ENCODE results near the gene JMJD8. TPM values are rescaled to one million over a fixed set of nuclear protein-coding genes. Genes with fewer than 3 reads are reported as not detected.

The JMJD8 gene
- total and polyA plus RNA-seq, 5 donors from 2014 or later: 22.7 to 36.2 (median 32.3) TPM

- no peak overlapping the region for H3K27ac Mint-ChIP-seq
- H3K4me1 ChIP-seq (ENCODE audit: control insufficient read depth, insufficient read depth, low read length, poor library complexity, severe bottlenecking): peaks cover 49% of the 10 kb centered on the region
- H3K36me3 ChIP-seq (ENCODE audit: control insufficient read depth, insufficient read depth, low read length): no peaks in the 10 kb centered on the region
Measured at GRCh38 chr16:725041-725376, 40.9 kb upstream of the JMJD8 start.

GRCh38 chr16:724188-725040, 40.3 kb upstream of the JMJD8 start:
- H3K27ac ChIP-seq (ENCODE audit: insufficient read depth, low read length, poor library complexity, severe bottlenecking): peak overlapping the region; percentile 47
- H3K9me3 ChIP-seq (ENCODE audit: control insufficient read depth in 2 of 2, low read length in 2 of 2): no peaks in the 10 kb centered on the region
- no peak for ATAC-seq (ENCODE audit: low read depth in 2 of 2)
- H3K4me3 ChIP-seq (ENCODE audit: low read depth, low read length): no peak overlapping the region
- H3K36me3 ChIP-seq (ENCODE audit: control insufficient read depth, insufficient read depth, low read length): no peaks in the 10 kb centered on the region
- no peak overlapping the region for H3K27ac Mint-ChIP-seq
- H3K27me3 ChIP-seq (ENCODE audit: control insufficient read depth, insufficient read depth, low read length): no peaks in the 10 kb centered on the region
- peak overlapping the region in 2 of 4 donors; percentile 52 to 76 for H3K4me3 Mint-ChIP-seq
- no peaks in the 10 kb centered on the region for H3K36me3 Mint-ChIP-seq
- peaks cover 55% of the 10 kb centered on the region for H3K4me1 ChIP-seq (ENCODE audit: control insufficient read depth, insufficient read depth, low read length, poor library complexity, severe bottlenecking)
- DNase-seq: no peak
- H3K4me1 Mint-ChIP-seq: peaks cover 0 to 34% (median 4%) of the 10 kb centered on the region in 4 donors
- no peaks in the 10 kb centered on the region for H3K9me3 Mint-ChIP-seq
- no peaks in the 10 kb centered on the region for H3K27me3 Mint-ChIP-seq

More at GRCh38 chr16:725041-725376, 40.9 kb upstream of the JMJD8 start:
- DNase-seq: no peak
- no peak for ATAC-seq (ENCODE audit: low read depth in 2 of 2)
- Mint-ChIP-seq H3K9me3 (no peaks in the 10 kb centered on the region), H3K4me3 (peak overlapping the region; percentile 47 to 76 (median 54)), H3K36me3 (no peaks in the 10 kb centered on the region), H3K4me1 (peaks cover 0 to 28% (median 1%) of the 10 kb centered on the region in 4 donors), H3K27me3 (no peaks in the 10 kb centered on the region)
- no peaks in the 10 kb centered on the region for H3K9me3 ChIP-seq (ENCODE audit: control insufficient read depth in 2 of 2, low read length in 2 of 2)
- H3K4me3 ChIP-seq (ENCODE audit: low read depth, low read length): no peak overlapping the region
- no peaks in the 10 kb centered on the region for H3K27me3 ChIP-seq (ENCODE audit: control insufficient read depth, insufficient read depth, low read length)
- H3K27ac ChIP-seq (ENCODE audit: insufficient read depth, low read length, poor library complexity, severe bottlenecking): no peak overlapping the region

GRCh38 chr16:723695-724094, 39.6 kb upstream of the JMJD8 start:
- DNase-seq: no peak
- ATAC-seq (ENCODE audit: low read depth in 2 of 2): no peak
- H3K4me3 Mint-ChIP-seq: peak overlapping the region in 1 of 4 donors; percentile 51
- Histone ChIP-seq H3K27me3 (ENCODE audit: control insufficient read depth, insufficient read depth, low read length) (no peaks in the 10 kb centered on the region), H3K27ac (ENCODE audit: insufficient read depth, low read length, poor library complexity, severe bottlenecking) (peak overlapping the region; percentile 47), H3K36me3 (ENCODE audit: control insufficient read depth, insufficient read depth, low read length) (no peaks in the 10 kb centered on the region), H3K4me3 (ENCODE audit: low read depth, low read length) (no peak overlapping the region), H3K9me3 (ENCODE audit: control insufficient read depth in 2 of 2, low read length in 2 of 2) (no peaks in the 10 kb centered on the region), H3K4me1 (ENCODE audit: control insufficient read depth, insufficient read depth, low read length, poor library complexity, severe bottlenecking) (peaks cover 58% of the 10 kb centered on the region)
- H3K27ac Mint-ChIP-seq: peak overlapping the region in 1 of 3 donors; percentile 66
- peaks cover 0 to 42% (median 9%) of the 10 kb centered on the region in 4 donors for H3K4me1 Mint-ChIP-seq
- no peaks in the 10 kb centered on the region for H3K27me3 Mint-ChIP-seq
- no peaks in the 10 kb centered on the region for H3K9me3 Mint-ChIP-seq
- no peaks in the 10 kb centered on the region for H3K36me3 Mint-ChIP-seq

GRCh38 chr16:722835-723633, 38.9 kb upstream of the JMJD8 start:
- ATAC-seq (ENCODE audit: low read depth in 2 of 2) (no peak), DNase-seq (no peak)
- Histone ChIP-seq H3K4me3 (ENCODE audit: low read depth, low read length) (no peak overlapping the region), H3K27me3 (ENCODE audit: control insufficient read depth, insufficient read depth, low read length) (no peaks in the 10 kb centered on the region), H3K4me1 (ENCODE audit: control insufficient read depth, insufficient read depth, low read length, poor library complexity, severe bottlenecking) (peaks cover 54% of the 10 kb centered on the region), H3K27ac (ENCODE audit: insufficient read depth, low read length, poor library complexity, severe bottlenecking) (peak overlapping the region; percentile 77), H3K36me3 (ENCODE audit: control insufficient read depth, insufficient read depth, low read length) (no peaks in the 10 kb centered on the region), H3K9me3 (ENCODE audit: control insufficient read depth in 2 of 2, low read length in 2 of 2) (no peaks in the 10 kb centered on the region)
- no peaks in the 10 kb centered on the region for H3K36me3 Mint-ChIP-seq
- peak overlapping the region in 1 of 3 donors; percentile 66 for H3K27ac Mint-ChIP-seq
- no peaks in the 10 kb centered on the region for H3K9me3 Mint-ChIP-seq
- peaks cover 0 to 43% (median 10%) of the 10 kb centered on the region in 4 donors for H3K4me1 Mint-ChIP-seq
- no peaks in the 10 kb centered on the region for H3K27me3 Mint-ChIP-seq
- H3K4me3 Mint-ChIP-seq: peak overlapping the region; percentile 37 to 87 (median 80)

GRCh38 chr16:721765-722540, 37.8 kb upstream of the JMJD8 start:
- Histone ChIP-seq H3K27me3 (ENCODE audit: control insufficient read depth, insufficient read depth, low read length) (no peaks in the 10 kb centered on the region), H3K4me1 (ENCODE audit: control insufficient read depth, insufficient read depth, low read length, poor library complexity, severe bottlenecking) (peaks cover 45% of the 10 kb centered on the region), H3K27ac (ENCODE audit: insufficient read depth, low read length, poor library complexity, severe bottlenecking) (peak overlapping the region; percentile 77), H3K4me3 (ENCODE audit: low read depth, low read length) (no peak overlapping the region), H3K9me3 (ENCODE audit: control insufficient read depth in 2 of 2, low read length in 2 of 2) (no peaks in the 10 kb centered on the region), H3K36me3 (ENCODE audit: control insufficient read depth, insufficient read depth, low read length) (no peaks in the 10 kb centered on the region)
- DNase-seq (no peak), ATAC-seq (ENCODE audit: low read depth in 2 of 2) (peak; percentile 4 to 5)
- Mint-ChIP-seq H3K36me3 (no peaks in the 10 kb centered on the region), H3K4me3 (peak overlapping the region; percentile 37 to 85 (median 77)), H3K4me1 (peaks cover 0 to 43% (median 10%) of the 10 kb centered on the region in 4 donors), H3K27me3 (no peaks in the 10 kb centered on the region), H3K27ac (peak overlapping the region; percentile 38 to 80 (median 59)), H3K9me3 (no peaks in the 10 kb centered on the region)

- no peaks in the 10 kb centered on the region for H3K9me3 ChIP-seq (ENCODE audit: control insufficient read depth in 2 of 2, low read length in 2 of 2)
- no peaks in the 10 kb centered on the region for H3K27me3 ChIP-seq (ENCODE audit: control insufficient read depth, insufficient read depth, low read length)
- peak within 1 kb of the TSS; percentile 51 for H3K4me3 ChIP-seq (ENCODE audit: low read depth, low read length)
- Mint-ChIP-seq H3K9me3 (no peaks in the 10 kb centered on the region), H3K36me3 (no peaks in the 10 kb centered on the region), H3K27ac (peak within 1 kb of the TSS; percentile 80 to 93 (median 86)), H3K4me1 (peaks cover 0 to 44% (median 10%) of the 10 kb centered on the region in 4 donors), H3K27me3 (peaks cover 4% of the 10 kb centered on the region), H3K4me3 (peak within 1 kb of the TSS; percentile 86 to 93 (median 90))
- peak; percentile 72 to 89 (median 84) for DNase-seq
- H3K4me1 ChIP-seq (ENCODE audit: control insufficient read depth, insufficient read depth, low read length, poor library complexity, severe bottlenecking): peaks cover 39% of the 10 kb centered on the region
- H3K27ac ChIP-seq (ENCODE audit: insufficient read depth, low read length, poor library complexity, severe bottlenecking): peak within 1 kb of the TSS; percentile 77
- ATAC-seq (ENCODE audit: low read depth in 2 of 2): peak; percentile 74 to 77
- no peaks in the 10 kb centered on the region for H3K36me3 ChIP-seq (ENCODE audit: control insufficient read depth, insufficient read depth, low read length)
Measured at GRCh38 chr16:720990-721764, 37.0 kb upstream of the JMJD8 start, which contains the start of gene ANTKMT. Gene ANTKMT (plus strand): TSS chr16:721146. CDS start chr16:721275, 129 bp downstream.
